Liver (tissue), 9 donors: Measurements from ENCODE around the gene ELL2. TPM values are rescaled to one million over a fixed set of nuclear protein-coding genes. Genes with fewer than 3 reads are reported as not detected.

Source experiments
- DNase-seq: peaks from one replicate; pipeline ENCODE4 v3.0.0-alpha.2; 2017; ENCODE audit warnings: low spot score
- H3K27ac ChIP-seq, 2 donors: one replicate each; pipeline ENCODE4 v1.7.0; 2013; ENCODE audit warnings: inconsistent platforms in 2 of 2, low read length in 2 of 2, control low read depth in 1 of 2, low read depth in 1 of 2, mild to moderate bottlenecking in 1 of 2
- H3K27me3 ChIP-seq, 4 donors: one replicate each; pipeline versions ENCODE4 v1.6.1 to v1.7.0; 2013; ENCODE audit warnings: low read length in 3 of 4, inconsistent platforms in 1 of 4, mild to moderate bottlenecking in 1 of 4, moderate library complexity in 1 of 4; ENCODE audit not compliant: control insufficient read depth in 4 of 4, insufficient read depth in 4 of 4
- H3K36me3 ChIP-seq, 4 donors: one replicate each; pipeline versions ENCODE4 v1.6.1 to v1.7.0; 2013; ENCODE audit warnings: low read length in 3 of 4, mild to moderate bottlenecking in 3 of 4, low read depth in 1 of 4, moderate library complexity in 1 of 4; ENCODE audit not compliant: control insufficient read depth in 4 of 4, insufficient read depth in 3 of 4
- H3K4me1 ChIP-seq, 4 donors: one replicate each; pipeline versions ENCODE4 v1.6.1 to v1.7.0; 2013; ENCODE audit warnings: low read length in 3 of 4, mild to moderate bottlenecking in 3 of 4, moderate library complexity in 1 of 4; ENCODE audit not compliant: control insufficient read depth in 4 of 4, insufficient read depth in 4 of 4
- H3K4me3 ChIP-seq, 3 donors: one replicate each; pipeline versions ENCODE4 v1.6.1 to v1.7.0; 2013; ENCODE audit warnings: low read length in 3 of 3, control low read depth in 1 of 3, low read depth in 1 of 3, mild to moderate bottlenecking in 1 of 3
- H3K9ac ChIP-seq, 2 donors: one replicate each; pipeline ENCODE4 v1.7.0; 2013; ENCODE audit warnings: low read length in 2 of 2, mild to moderate bottlenecking in 2 of 2, moderate library complexity in 2 of 2, control low read depth in 1 of 2, low read depth in 1 of 2
- H3K9me3 ChIP-seq, 4 donors: one replicate each; pipeline versions ENCODE4 v1.6.1 to v1.7.0; 2013; ENCODE audit warnings: low read length in 3 of 4; ENCODE audit not compliant: control insufficient read depth in 4 of 4
- CTCF ChIP-seq: fragments of 150-350 bp; IDR thresholded peaks from 2 replicates; pipeline ENCODE4 v1.5.1; 2017; ENCODE audit warnings: improper control_type of control experiment, low read depth, low read length; ENCODE audit not compliant: missing input control
- EGR1 ChIP-seq, 2 donors: IDR thresholded peaks; 2 replicates each; pipeline ENCODE4 v1.6.1; 2016 to 2018; ENCODE audit warnings: antibody characterized with exemption in 2 of 2, low read depth in 2 of 2
- FOXA1 ChIP-seq: IDR thresholded peaks from 2 replicates; pipeline ENCODE4 v1.6.1; 2016; ENCODE audit warnings: antibody characterized with exemption
- FOXA2 ChIP-seq: IDR thresholded peaks from 2 replicates; pipeline ENCODE4 v1.6.1; 2016; ENCODE audit warnings: antibody characterized with exemption
- HNF4A ChIP-seq, 2 donors: conservative IDR thresholded peaks; 2 replicates each; pipeline ENCODE4 v1.6.1; 2016; ENCODE audit warnings: antibody characterized with exemption in 2 of 2, mild to moderate bottlenecking in 2 of 2
- HNF4G ChIP-seq: IDR thresholded peaks from 2 replicates; pipeline ENCODE4 v1.6.1; 2016; ENCODE audit warnings: antibody characterized with exemption
- JUND ChIP-seq, 2 donors: IDR thresholded peaks; 2 replicates each; pipeline ENCODE4 v1.6.1; 2016; ENCODE audit warnings: antibody characterized with exemption in 2 of 2
- RAD21 ChIP-seq, 2 donors: IDR thresholded peaks; 2 replicates each; pipeline ENCODE4 v1.6.1; 2016; ENCODE audit warnings: antibody characterized with exemption in 2 of 2, mild to moderate bottlenecking in 2 of 2
- RXRA ChIP-seq, 2 donors: IDR thresholded peaks; 2 replicates each; pipeline ENCODE4 v1.6.1; 2017 to 2018; ENCODE audit warnings: antibody characterized with exemption in 2 of 2, mild to moderate bottlenecking in 1 of 2
- SP1 ChIP-seq: IDR thresholded peaks from 2 replicates; pipeline ENCODE4 v1.6.1; 2018; ENCODE audit warnings: antibody characterized with exemption, mild to moderate bottlenecking
- TAF1 ChIP-seq: conservative IDR thresholded peaks from 2 replicates; pipeline ENCODE4 v1.6.1; 2016; ENCODE audit warnings: antibody characterized with exemption, mild to moderate bottlenecking
- YY1 ChIP-seq: IDR thresholded peaks from 2 replicates; pipeline ENCODE4 v1.6.1; 2016; ENCODE audit warnings: antibody characterized with exemption, mild to moderate bottlenecking
- WGBS: extraction: QIAGEN DNeasy Blood & Tissue Kit; methylation state at CpG from one replicate; pipeline ENCODE4 v1.1.7; 2013; 5-methylcytosine and 5-hydroxymethylcytosine counted together
- polyA plus RNA-seq, 2 donors: library from polyadenylated mRNA; stranded (reverse) in 1 of 2; unstranded in 1 of 2; fragments of 200-250 nt in 1 of 2; fragments of >200 nt in 1 of 2; fragmentation: Nextera tagmentation in 1 of 2; extraction: Ambion mirVana in 1 of 2; gene quantifications; one replicate each; pipeline versions ENCODE4 v1.2.1 to v1.2.3, GENCODE V29; 2013 to 2015
- total RNA-seq, 2 donors: library from RNA; depleted of rRNA; stranded (reverse); fragments of >200 nt; gene quantifications; one replicate each; pipeline ENCODE4 v1.2.3, GENCODE V29; 2014
- TF ChIP-seq, protein P1 (sequence below): IDR thresholded peaks from 2 replicates; pipeline ENCODE4 v1.6.1; 2016; ENCODE audit warnings: antibody characterized with exemption
- TF ChIP-seq, protein P2 (sequence below): IDR thresholded peaks from 2 replicates; pipeline ENCODE4 v1.6.1; 2016; ENCODE audit warnings: antibody characterized with exemption, mild to moderate bottlenecking
- TF ChIP-seq, protein P3 (sequence below): IDR thresholded peaks from 2 replicates; pipeline ENCODE4 v1.6.1; 2016; ENCODE audit warnings: antibody characterized with exemption
- donor health status: healthy.
- donor health status: healthy.
- donor health status: healthy.
- donor health status: healthy.
- donor health status: healthy.

ELL2 gene
- total and polyA plus RNA-seq, 4 donors = 21.0 to 64.5 (median 45.9) TPM

- Histone ChIP-seq H3K9me3 (no peaks in the 10 kb centered on the region), H3K27ac (peak overlapping the region in 1 of 2 donors; percentile 30), H3K4me3 (no peak overlapping the region), H3K4me1 (peaks cover 2 to 18% (median 11%) of the 10 kb centered on the region in 4 donors), H3K36me3 (no peaks in the 10 kb centered on the region), H3K9ac (no peak overlapping the region), H3K27me3 (no peaks in the 10 kb centered on the region)
- TF ChIP-seq HNF4A (conservative IDR thresholded peaks at IDR 0.05) (peak; percentile 48 to 68), YY1 (peak; percentile 9), JUND (IDR thresholded peaks at IDR 0.05) (peak in 1 of 2 donors; percentile 28), HNF4G (no peak), EGR1 (IDR thresholded peaks at IDR 0.05; ENCODE audit: low read depth in 2 of 2) (no peak), RAD21 (IDR thresholded peaks at IDR 0.05) (peak; percentile 31 to 38)
- TF ChIP-seq, protein P1, sequence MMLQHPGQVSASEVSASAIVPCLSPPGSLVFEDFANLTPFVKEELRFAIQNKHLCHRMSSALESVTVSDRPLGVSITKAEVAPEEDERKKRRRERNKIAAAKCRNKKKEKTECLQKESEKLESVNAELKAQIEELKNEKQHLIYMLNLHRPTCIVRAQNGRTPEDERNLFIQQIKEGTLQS = no peak
- no peak for DNase-seq
These were observed 35.5 kb upstream of the ELL2 start for GRCh38 chr5:95996904-95997723.

DNA sequence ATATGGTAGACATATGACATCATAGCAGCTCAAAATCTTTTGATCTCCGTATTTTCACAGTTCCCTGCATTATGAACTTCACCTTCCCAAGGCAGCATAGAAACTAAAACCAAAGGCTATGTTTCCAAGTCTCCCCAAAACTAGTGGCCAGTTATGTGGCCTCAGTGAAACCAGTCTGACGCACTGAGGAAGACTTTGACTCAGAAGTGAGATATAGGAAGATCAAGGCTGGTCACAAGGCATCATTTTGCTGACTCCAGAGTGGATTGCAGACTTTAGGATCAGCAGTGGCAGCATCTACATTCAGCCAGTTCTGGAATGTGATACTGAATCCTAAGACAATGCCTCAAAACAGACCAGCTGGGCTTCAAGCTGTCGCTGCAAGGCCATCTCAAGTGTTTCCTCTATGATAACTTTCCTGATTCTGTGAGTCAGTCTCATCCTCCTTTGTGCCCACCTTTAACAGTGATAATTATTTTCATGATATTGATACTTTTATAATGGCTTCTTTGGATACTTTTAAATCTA, 34.4 kb upstream of the ELL2 start:
- no peak overlapping the region for H3K9ac ChIP-seq
- TF ChIP-seq, protein P2, sequence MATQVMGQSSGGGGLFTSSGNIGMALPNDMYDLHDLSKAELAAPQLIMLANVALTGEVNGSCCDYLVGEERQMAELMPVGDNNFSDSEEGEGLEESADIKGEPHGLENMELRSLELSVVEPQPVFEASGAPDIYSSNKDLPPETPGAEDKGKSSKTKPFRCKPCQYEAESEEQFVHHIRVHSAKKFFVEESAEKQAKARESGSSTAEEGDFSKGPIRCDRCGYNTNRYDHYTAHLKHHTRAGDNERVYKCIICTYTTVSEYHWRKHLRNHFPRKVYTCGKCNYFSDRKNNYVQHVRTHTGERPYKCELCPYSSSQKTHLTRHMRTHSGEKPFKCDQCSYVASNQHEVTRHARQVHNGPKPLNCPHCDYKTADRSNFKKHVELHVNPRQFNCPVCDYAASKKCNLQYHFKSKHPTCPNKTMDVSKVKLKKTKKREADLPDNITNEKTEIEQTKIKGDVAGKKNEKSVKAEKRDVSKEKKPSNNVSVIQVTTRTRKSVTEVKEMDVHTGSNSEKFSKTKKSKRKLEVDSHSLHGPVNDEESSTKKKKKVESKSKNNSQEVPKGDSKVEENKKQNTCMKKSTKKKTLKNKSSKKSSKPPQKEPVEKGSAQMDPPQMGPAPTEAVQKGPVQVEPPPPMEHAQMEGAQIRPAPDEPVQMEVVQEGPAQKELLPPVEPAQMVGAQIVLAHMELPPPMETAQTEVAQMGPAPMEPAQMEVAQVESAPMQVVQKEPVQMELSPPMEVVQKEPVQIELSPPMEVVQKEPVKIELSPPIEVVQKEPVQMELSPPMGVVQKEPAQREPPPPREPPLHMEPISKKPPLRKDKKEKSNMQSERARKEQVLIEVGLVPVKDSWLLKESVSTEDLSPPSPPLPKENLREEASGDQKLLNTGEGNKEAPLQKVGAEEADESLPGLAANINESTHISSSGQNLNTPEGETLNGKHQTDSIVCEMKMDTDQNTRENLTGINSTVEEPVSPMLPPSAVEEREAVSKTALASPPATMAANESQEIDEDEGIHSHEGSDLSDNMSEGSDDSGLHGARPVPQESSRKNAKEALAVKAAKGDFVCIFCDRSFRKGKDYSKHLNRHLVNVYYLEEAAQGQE = no peak
- TF ChIP-seq SP1 (no peak), YY1 (no peak), EGR1 (IDR thresholded peaks at IDR 0.05; ENCODE audit: low read depth in 2 of 2) (no peak)
- H3K27ac ChIP-seq = no peak overlapping the region
- 93% methylated on average over 3 of the region's 3 CpGs for WGBS
- no peaks in the 10 kb centered on the region for H3K9me3 ChIP-seq
- no peaks in the 10 kb centered on the region for H3K27me3 ChIP-seq
- no peak overlapping the region for H3K4me3 ChIP-seq
- no peak for DNase-seq
- peaks cover 1 to 15% (median 8%) of the 10 kb centered on the region in 4 donors for H3K4me1 ChIP-seq
- H3K36me3 ChIP-seq = no peaks in the 10 kb centered on the region

DNA sequence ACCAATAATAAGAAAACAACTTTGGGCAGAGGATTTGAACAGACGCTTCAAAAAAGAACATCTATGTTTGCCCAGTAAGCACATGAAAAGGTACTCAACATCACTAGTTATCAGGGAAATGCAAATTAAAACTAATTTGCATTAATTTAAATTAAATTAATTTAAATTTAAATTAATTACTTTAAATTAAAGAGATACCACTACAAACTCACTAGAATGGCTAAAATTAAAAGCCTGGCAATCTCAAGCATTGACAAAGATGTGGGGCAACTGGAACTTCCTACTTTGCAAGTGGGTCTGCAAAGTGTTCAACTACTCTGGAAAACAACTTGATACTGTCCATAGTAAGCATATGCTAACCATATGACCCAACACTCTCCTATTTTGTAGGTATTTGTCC, 32.1 kb upstream of the ELL2 start:
- no peak overlapping the region for H3K9ac ChIP-seq
- no peak overlapping the region for H3K4me3 ChIP-seq
- 96% methylated on average over 1 of the region's 1 CpG for WGBS
- no peak for DNase-seq
- H3K9me3 ChIP-seq = no peaks in the 10 kb centered on the region
- no peaks in the 10 kb centered on the region for H3K27me3 ChIP-seq
- peaks cover 0 to 17% (median 8%) of the 10 kb centered on the region in 4 donors for H3K4me1 ChIP-seq
- H3K27ac ChIP-seq = no peak overlapping the region
- H3K36me3 ChIP-seq = no peaks in the 10 kb centered on the region
- no peak for TF ChIP-seq RXRA (IDR thresholded peaks at IDR 0.05)
- no peak for TF ChIP-seq CTCF
- no peak for TF ChIP-seq FOXA1
- no peak for TF ChIP-seq YY1
- TF ChIP-seq, protein P2 = no peak
- TF ChIP-seq, protein P3, sequence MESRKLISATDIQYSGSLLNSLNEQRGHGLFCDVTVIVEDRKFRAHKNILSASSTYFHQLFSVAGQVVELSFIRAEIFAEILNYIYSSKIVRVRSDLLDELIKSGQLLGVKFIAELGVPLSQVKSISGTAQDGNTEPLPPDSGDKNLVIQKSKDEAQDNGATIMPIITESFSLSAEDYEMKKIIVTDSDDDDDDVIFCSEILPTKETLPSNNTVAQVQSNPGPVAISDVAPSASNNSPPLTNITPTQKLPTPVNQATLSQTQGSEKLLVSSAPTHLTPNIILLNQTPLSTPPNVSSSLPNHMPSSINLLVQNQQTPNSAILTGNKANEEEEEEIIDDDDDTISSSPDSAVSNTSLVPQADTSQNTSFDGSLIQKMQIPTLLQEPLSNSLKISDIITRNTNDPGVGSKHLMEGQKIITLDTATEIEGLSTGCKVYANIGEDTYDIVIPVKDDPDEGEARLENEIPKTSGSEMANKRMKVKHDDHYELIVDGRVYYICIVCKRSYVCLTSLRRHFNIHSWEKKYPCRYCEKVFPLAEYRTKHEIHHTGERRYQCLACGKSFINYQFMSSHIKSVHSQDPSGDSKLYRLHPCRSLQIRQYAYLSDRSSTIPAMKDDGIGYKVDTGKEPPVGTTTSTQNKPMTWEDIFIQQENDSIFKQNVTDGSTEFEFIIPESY = no peak
- no peak for TF ChIP-seq TAF1
- no peak for TF ChIP-seq JUND (IDR thresholded peaks at IDR 0.05)
- TF ChIP-seq FOXA2 = no peak
- TF ChIP-seq EGR1 (IDR thresholded peaks at IDR 0.05; ENCODE audit: low read depth in 2 of 2) = no peak
